Hepatocyte (in vitro differentiated cells): ENCODE data around the gene ZSCAN12.

ENCODE experiments used
- EZH2 ChIP-seq: fragments of 200-600 bp; sonication (generic); IDR thresholded peaks from 2 replicates; pipeline ENCODE4 v1.6.1; 2016; ENCODE audit warnings: antibody characterized with exemption, mild to moderate bottlenecking, borderline replicate concordance
- EZH2phosphoT487 ChIP-seq: fragments of 200-600 bp; sonication (generic); IDR thresholded peaks from one replicate; pipeline ENCODE4 v1.6.1; 2018; ENCODE audit warnings: antibody characterized with exemption, mild to moderate bottlenecking, low read depth, moderate library complexity; ENCODE audit not compliant: unreplicated experiment, severe bottlenecking
- TF ChIP-seq, protein P1 (sequence below): fragments of 200-600 bp; sonication (generic); IDR thresholded peaks from 2 replicates; pipeline ENCODE4 v1.5.1; 2016; ENCODE audit warnings: antibody characterized with exemption, mild to moderate bottlenecking; ENCODE audit not compliant: poor library complexity

DNA sequence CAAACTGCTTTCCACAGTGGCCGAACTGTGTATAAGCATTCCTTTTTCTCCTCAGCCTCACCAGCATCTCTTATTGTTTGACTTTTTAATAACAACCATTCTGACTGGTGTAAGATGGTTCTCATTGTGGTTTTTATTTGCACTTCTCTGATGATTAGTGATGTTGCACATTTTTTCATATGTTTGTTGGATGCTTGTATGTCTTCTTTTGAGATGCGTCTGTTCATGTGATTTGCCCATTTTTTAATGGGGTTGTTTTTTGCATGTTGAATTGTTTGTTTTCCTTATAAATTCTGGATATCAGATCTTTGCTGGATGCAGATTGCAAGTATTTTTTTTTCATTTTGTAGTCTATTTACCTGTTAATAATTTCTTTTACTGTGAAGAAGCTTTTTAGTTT lies 11.2 kb upstream of the ZSCAN12 start:
- TF ChIP-seq, protein P1, sequence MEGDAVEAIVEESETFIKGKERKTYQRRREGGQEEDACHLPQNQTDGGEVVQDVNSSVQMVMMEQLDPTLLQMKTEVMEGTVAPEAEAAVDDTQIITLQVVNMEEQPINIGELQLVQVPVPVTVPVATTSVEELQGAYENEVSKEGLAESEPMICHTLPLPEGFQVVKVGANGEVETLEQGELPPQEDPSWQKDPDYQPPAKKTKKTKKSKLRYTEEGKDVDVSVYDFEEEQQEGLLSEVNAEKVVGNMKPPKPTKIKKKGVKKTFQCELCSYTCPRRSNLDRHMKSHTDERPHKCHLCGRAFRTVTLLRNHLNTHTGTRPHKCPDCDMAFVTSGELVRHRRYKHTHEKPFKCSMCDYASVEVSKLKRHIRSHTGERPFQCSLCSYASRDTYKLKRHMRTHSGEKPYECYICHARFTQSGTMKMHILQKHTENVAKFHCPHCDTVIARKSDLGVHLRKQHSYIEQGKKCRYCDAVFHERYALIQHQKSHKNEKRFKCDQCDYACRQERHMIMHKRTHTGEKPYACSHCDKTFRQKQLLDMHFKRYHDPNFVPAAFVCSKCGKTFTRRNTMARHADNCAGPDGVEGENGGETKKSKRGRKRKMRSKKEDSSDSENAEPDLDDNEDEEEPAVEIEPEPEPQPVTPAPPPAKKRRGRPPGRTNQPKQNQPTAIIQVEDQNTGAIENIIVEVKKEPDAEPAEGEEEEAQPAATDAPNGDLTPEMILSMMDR: no peak
- TF ChIP-seq EZH2 (no peak), EZH2phosphoT487 (no peak)
